GM10847 (cell line): Measurements from ENCODE around the gene SPATA25.

ENCODE experiments used
- POLR2A ChIP-seq: IDR thresholded peaks from 2 replicates; pipeline ENCODE4 v1.6.1; 2011; ENCODE audit not compliant: insufficient read length; ENCODE audit errors: extremely low read depth

SPATA25 gene

GRCh38 chr20:45841407-45842129, 45.9 kb downstream of the SPATA25 start:
- no peak for TF ChIP-seq POLR2A

- no peak for TF ChIP-seq POLR2A
Measured at GRCh38 chr20:45840700-45841198, 46.7 kb downstream of the SPATA25 start.

- TF ChIP-seq POLR2A = no peak
Measured at GRCh38 chr20:45836841-45837240, 50.6 kb downstream of the SPATA25 start.
